GM19468 (cell line): ENCODE results near the gene IFNL1.
"Not testable (repeated sequence)": the region's sequence is repeated elsewhere in the genome, so short reads cannot be mapped to it uniquely, and the experiment has no call there.

Experiments
- ATAC-seq: cut with Tn5 transposase; IDR thresholded peaks from one replicate; pipeline ENCODE4 v1.9.1; 2021; ENCODE audit warnings: mild to moderate bottlenecking, moderate library complexity, moderate number of reproducible peaks; ENCODE audit not compliant: unreplicated experiment; ENCODE audit errors: extremely low read depth

Gene IFNL1

DNA sequence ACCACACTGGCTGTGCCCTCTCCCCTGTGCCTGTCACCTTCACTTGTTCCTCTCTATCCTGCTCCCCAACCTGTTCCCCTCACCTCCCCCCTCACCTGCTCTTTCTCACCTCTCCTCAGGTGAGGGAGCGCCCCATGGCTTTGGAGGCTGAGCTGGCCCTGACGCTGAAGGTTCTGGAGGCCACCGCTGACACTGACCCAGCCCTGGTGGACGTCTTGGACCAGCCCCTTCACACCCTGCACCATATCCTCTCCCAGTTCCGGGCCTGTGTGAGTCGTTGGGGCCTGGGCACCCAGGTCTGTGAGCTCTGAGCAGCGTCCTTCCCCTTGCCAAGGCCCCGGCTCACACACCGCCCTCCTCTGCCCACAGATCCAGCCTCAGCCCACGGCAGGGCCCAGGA is 26.8 kb upstream of the IFNL1 start:
- not testable (repeated sequence) for ATAC-seq

DNA sequence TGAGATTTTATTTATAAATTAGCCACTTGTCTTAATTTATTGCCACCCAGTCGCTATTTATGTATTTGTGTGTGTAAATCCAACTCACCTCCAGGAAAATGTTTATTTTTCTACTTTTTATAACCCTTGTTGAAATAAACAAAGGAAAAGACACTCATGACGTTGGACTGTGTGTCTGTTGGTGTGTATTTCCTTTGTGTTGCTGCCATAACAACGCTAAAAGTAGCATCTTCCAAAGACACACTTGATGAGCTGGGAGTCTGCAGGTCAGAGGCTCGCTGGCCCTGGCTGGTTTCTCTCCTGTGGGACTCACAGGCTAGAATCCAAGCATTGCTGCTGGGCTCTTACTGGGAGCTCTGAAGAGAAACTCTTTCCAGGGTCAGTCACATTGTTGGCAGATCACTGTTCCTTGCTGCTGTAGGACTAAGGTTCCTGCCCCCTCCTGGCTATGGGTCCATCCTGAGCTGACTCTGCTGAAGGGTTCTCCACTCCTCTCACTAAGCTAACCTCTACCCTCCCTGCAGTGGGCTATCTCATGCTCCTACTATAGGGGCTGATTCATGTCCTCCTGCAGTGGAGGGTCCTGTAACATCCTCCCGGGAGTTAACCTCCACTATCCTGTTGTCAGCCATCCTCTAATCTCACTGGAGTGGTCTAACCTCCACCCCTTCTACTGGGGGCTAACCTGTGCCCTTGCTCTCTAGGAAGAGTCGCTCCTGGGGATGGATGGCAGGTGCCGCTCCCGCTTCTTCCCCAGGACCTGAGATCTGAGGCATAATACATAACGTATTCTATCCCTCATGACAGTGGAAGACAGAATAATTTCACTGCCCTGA is 26.0 kb upstream of the IFNL1 start:
- ATAC-seq = no peak

DNA sequence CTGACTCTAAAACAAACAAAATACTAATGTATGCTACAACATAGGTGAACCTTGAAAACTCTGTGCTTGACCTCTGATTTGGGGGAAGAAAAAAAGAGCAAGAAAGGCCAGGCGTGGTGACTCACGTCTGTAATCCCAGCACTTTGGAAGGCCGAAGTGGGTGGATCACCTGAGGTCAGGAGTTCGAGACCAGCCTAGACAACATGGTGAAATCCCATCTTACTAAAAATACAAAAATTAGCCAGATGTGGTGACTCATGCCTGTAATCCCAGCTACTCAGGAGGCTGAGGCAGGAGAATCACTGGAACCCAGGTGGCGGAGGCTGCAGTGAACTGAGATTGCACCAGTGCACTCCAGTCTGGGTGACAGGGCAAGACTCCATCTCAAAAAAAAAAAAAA is 22.3 kb upstream of the IFNL1 start:
- not testable (repeated sequence) for ATAC-seq

DNA sequence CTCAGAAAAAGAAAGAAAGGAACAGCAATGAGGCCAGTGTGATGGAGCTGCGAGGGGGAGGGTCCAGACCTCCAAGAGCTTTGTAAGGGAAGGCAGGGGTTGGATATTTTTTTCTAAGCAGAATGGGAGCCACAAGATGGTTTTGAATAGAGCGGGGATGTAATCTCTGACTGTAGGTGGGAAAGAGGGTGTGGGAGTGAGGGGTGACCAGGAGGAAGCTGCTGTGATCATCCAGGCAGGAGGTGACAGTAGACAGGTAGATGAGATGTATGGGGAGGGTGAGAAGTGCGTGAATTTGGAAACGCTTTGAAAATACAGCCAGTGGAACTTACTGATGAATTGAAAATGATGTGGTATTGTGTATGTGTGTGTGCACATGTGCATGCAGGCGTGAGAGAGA is 20.6 kb upstream of the IFNL1 start:
- no peak for ATAC-seq

DNA sequence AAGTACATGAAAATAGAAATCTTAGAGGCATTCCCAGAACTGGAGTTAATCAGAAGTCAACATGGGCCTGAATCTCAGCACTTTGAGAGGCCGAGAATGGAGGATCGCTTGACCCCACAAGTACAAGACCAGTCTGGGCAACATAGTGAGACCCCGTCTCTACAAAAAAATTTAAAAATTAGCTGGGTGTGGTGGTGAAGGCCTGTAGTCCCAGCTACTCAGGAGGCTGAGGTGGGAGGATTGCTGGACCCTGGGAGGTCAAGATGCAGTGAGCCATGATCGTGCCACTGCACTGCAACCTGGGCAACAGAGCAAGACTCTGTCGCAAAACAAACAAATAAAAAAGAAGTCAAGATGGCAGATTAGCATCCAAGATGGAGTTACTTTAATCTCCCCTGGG is 19.5 kb upstream of the IFNL1 start:
- ATAC-seq = no peak

DNA sequence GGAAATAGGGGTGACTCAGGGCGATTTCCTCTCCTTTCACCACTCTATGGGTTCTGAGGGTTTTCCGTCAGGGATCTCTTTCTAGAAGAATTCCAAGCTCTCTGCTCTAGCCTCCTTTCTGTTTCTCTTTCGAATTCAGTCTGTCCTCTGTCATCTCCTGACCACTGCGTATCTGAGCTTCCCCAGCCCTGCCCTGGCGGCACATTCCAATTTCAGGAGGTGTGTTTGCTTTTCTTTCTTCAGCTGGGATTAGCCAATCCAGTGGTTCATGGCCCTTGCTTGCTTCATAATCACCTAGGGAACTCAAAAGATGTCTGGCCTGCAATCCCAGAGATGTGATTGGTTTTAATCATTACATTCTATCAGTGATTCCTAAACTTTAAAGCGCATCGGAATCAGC is 18.6 kb upstream of the IFNL1 start:
- ATAC-seq = no peak

DNA sequence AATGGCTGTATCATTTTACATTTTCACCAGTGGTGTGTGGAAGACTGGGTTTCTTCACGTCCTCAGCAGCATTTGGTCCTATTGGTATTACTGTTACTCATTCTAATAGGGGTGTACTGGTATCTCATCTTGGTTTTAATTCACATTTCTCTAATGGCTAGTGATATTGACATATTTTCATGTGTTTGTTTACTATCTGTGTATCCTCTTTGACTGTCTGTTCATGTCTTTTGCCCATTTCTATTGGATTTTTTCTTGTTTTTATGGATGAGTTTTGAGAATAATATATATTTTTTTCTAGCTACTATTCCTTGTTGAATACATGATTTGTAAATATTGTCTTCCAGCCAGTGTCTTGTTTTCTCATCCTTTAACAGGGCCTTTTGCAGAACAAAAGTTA is 14.2 kb upstream of the IFNL1 start:
- no peak for ATAC-seq

DNA sequence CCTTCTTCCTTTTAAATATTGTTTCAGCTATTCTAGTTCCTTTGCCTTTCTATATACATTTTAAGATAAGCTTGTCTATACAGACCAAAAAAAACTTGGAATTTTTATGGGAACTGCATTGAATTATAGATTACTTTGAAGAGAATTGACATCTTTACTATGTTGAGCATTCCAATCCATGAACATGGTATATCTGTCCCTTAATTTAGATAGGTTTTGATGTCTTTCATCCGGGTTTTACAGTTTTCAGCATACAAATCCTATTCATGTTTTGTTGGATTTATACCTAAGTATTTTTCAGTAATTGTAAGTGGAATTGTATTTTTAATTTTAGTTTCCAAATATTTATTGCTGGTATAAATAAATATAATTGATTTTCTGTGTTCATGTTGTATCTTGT is 12.2 kb upstream of the IFNL1 start:
- no peak for ATAC-seq

DNA sequence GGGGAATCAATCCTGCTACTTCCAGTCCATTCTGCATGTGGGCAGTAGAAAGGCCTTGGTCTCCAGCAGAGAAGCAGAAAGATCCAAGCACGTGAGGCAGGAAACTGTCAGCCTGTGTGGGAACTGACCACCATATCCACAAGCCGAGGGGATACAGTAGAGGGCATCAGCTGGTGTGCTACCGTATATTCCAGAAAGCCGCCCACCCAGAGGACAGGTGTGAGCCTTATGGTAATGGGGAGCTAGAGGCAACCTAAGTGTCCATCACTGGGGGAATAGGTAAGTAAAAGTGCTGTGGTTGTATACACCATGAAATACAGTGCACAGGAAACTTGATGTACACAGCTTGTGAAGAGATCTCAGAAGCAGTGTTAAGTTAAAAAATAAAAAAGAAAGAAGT is 2.8 kb upstream of the IFNL1 start:
- ATAC-seq = no peak

DNA sequence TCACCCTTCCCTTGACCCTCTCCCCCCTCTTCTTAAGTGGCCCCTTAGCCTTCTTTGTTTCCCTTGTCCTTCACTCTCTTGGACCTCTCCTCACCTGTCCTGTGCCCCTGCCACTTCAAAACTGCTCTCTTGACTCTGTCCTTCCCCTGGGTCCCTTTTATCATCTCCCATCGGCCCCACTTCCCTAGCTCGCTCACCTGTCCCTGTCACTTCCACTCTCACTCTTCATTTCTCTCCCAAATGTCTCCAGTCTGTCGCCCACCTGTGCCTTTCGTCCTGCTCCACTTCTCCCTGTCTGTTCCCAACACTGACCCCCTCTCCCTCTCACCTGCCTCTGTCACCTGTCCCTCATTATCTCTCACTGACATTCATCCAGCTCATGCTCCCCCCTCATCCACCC is 699 bp downstream of the IFNL1 start:
- no peak for ATAC-seq

DNA sequence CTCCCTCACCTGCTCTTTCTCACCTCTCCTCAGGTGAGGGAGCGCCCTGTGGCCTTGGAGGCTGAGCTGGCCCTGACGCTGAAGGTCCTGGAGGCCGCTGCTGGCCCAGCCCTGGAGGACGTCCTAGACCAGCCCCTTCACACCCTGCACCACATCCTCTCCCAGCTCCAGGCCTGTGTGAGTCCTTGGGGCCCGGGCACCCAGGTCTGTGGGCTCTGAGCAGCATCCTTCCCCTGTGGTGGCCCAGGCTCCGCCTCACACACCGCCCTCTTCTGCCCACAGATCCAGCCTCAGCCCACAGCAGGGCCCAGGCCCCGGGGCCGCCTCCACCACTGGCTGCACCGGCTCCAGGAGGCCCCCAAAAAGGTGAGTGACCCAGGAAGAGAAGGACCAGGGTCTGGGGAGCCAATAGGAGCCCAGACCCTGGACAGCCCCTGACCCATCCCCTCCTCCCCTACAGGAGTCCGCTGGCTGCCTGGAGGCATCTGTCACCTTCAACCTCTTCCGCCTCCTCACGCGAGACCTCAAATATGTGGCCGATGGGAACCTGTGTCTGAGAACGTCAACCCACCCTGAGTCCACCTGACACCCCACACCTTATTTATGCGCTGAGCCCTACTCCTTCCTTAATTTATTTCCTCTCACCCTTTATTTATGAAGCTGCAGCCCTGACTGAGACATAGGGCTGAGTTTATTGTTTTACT is 1.9 kb downstream of the IFNL1 start:
- no peak for ATAC-seq

DNA sequence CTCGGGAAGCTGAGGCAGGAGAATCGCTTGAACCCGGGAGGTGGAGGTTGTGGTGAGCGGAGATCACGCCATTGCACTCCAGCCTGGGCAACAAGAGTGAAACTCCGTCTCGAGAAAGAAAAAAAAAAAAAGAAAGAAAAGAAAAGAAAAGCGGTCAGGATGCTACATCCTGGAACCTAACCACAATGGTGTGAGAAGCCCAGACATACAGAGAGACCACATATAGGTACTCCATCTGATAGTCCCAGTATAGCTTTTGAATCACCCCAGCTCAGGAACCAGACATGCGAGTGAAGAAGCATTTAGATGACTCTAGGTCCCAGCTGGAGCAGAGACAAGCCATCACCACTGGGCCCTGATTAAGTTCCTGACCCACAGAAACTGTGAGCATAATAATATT is 3.2 kb downstream of the IFNL1 start:
- no peak for ATAC-seq

DNA sequence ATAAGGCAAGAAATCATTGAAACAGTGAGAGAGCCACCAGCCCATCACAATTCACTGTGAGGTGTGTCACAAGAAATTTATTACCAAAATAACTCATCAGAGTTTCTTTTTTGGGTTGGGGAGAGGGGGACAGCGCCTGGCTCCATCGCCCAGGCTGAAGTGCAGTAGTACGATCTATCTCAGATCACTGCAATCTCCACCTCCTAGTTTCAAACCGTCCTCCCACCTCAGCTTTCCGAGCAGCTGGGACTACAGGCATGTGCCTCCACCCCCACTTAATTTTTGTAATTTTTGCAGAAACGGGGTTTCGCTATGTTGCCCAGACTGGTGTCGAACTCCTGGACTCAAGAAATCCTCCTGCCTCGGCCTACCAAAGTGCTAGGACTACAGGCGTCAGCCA is 3.6 kb downstream of the IFNL1 start:
- ATAC-seq = no peak

DNA sequence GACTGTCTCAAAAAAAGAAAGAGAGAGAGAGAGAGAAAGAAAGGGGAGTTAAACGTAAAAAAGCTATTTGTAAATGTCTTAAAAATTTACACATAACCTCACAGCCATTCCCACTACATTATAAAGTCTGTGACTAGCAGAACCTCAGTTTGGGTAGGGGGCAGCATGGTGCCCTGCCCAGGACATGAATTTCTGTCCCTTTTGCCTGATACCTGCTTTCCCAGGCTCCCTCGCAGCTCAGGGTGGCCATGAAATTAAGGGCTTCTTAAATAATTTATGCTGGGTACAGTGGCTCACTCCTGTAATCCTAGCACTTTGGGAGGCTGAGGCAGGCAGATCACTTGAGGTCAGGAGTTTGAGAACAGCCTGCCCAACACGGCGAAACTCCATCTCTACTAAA is 4.8 kb downstream of the IFNL1 start:
- no peak for ATAC-seq

DNA sequence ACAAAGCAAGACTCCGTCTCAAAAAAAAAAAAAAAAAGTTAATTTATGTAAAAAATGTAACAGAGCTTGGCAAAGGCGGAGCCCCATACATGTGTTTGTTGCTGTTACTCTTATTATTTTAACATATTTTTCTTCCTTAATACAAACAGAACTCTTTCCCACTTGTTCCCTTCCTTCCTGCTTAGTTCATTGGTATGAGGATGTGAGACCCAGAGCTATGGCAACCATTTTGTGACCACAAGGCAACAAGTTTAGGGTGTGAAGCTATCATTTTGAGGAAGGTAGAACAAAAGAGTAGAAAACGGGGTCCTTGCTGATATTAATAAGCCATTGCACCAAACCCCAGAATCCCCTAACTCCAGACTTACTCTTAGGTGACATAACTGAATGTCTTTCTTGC is 5.4 kb downstream of the IFNL1 start:
- ATAC-seq = no peak

DNA sequence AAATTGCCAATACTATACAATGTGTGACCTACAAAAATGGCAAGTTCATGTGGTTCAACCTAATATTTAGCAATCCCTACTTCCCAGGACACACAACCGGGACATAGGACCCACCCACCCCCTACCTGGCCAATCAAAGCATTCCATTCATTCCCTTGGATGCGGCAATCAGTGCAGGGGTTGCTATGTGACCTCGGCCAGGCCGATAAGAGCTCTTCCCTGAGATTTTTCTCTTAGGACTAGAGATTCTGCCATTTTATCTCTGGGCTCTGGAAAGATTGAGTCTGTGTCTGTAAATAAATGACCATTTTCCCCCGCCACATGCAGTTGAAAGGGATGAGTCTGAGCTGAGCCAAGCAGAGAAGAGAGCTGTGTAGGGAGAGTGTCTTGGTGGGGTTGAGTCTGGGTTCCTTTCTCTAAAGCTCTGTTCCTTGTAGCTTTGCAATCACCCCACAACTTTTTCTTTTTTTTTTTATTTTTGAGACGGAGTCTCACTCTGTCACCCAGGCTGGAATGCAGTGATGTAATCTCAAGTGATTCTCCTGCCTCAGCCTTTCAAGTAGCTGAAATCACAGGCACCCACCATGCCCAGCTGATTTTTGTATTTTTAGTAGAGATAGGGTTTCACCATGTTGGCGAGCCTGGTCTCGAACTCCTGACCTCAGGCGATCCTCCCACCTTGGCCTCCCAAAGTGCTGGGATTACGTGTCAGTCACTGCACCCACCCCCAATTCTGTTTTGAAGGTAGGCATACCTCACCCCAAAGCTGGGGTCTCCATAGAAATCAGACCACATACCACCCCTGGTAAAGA is 7.4 kb downstream of the IFNL1 start:
- ATAC-seq = no peak

DNA sequence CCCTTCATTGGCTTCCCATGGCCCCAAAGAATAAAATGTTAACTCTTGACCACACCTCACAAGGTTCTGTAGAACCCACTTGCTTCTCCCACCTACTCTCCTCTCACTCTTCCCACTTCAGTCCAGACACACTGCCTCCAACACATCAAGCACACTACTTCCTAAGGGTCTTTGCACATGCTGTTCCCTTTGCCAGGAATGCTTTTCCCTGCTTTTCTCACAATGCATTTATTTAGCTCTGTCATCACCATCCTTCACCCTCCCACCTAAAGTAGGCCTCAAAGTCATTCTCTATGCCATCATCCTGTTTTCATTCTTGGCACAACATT is 7.9 kb downstream of the IFNL1 start:
- no peak for ATAC-seq

DNA sequence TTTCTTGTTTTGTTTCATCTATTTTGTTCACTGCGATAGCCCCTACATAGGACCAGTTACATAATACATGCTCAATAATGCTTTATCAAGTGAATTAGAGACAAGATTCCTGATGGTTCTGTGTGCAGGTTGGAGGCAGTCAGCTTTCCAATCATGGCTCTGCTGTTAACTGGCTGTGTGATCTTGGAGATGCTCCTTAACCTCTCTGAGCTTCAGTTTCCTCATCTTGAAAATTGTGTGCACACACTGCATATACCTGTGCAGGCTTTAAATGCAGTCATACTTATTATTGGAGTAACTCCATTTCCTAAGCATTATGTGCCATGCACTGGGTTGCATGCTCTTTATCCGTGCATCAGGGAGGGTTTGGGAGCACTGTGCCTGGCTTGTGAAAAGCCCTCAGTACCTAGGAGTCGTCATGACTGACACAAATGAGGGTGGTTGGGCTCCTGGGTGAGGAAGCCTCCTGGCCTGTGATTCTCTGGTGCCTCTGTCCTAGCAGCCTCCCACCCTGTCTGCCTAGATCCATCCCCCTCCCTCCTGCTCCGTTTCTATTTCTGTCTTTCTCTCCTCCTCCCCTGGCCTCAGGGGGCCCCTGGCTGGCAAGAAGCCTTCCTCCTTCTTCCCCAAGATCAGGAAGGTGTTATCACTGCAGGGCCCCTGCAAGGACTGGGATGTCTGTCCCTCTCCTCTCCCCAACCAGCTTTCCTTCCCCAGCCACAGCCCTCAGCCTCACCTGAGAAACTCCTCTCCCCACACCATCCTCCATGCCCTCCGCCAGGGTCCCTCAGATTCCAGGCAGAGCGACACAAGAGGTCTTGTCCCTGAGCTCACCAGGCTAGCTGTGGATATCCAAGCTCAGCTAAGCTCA is 8.7 kb downstream of the IFNL1 start:
- no peak for ATAC-seq

DNA sequence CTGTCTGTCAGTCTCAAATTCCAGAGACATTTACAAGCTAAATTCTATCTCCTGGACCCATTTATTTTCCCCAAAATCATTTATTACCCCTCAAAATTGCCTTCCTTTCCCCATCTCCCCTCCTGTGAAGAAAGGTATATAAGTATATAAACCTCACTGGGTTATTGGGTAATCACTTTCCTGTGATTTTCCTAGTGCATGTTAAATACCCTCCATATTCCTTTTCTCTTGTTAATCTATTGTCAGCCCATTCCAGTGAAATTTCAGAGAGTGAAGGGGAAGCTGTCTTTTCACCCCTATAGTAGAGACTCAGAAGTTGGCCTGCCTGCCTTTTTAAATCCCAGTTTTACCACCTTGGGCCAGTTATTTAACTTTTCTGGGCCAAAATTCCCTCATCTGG is 9.9 kb downstream of the IFNL1 start:
- ATAC-seq = no peak
